ENCODE data around the gene ITGA3. TPM values are rescaled to one million over a fixed set of nuclear protein-coding genes. Genes with fewer than 3 reads are reported as not detected.

The ITGA3 gene
- total RNA-seq, 1 experiment from 2014 or later, result 14.7 TPM

DNA sequence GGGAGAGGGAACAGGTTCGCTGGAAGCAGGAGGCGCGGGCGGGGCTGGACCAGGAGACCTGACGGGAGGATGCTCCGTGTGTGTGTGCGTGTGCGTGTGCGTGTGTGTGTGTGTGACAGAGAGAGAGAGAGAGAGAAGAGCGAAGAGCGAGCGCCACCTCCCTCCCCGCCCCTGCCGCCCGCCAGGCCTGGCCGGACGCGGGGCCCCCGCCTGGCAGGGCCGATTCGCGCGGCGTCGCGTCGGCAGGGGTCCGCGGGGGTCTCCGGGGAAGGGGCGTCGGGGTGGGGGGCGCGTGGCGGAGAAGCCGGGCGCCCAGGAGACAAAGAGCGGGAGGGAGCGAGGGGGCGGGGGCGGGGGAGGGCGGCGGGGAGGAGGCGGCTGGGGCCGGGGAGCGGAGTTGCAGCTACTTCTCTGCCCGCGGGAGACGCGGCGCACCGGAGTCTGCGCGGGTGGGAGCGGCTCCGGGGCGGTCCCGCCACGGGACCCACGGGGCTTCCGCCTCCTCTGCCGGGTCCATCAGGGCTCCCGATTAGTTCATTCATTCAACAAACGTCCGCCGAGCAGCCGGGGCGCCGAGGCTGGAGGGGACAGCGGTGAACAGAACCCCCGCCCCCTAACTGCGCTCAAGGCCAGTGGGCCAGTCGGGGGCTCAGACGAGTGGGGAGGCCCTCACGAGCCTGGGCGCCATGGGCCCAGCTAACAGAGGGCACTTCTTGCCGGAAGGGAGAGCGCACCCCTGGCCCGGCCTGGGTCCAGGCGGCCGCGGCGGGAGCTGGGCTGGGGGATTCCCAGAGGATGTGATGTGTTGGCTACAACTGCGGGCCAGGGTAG is 74.0 kb downstream of the ITGA3 start, which contains the start of gene SAMD14:
TSS of gene SAMD14 (minus strand) at position 433 of the 831 bp plus-strand sequence. CDS start 5,201 bp downstream, outside the sequence.
- Mint-ChIP-seq H3K36me3 (ENCODE audit: insufficient read depth, unreplicated experiment) (peaks cover 27% of the 10 kb centered on the region), H3K27me3 (ENCODE audit: insufficient read depth, unreplicated experiment) (no peaks in the 10 kb centered on the region), H3K9me3 (ENCODE audit: unreplicated experiment) (no peaks in the 10 kb centered on the region), H3K27ac (ENCODE audit: unreplicated experiment) (peak within 1 kb of the TSS; percentile 34), H3K4me1 (ENCODE audit: low read depth, unreplicated experiment) (peaks cover 27% of the 10 kb centered on the region), H3K4me3 (ENCODE audit: unreplicated experiment) (peak within 1 kb of the TSS; percentile 79)
- intact Hi-C loops (cut with micrococcal nuclease; ENCODE audit: unreplicated experiment), result loop anchor here (5.0 kb wide), 1 partner anchor 163 kb away; the partner anchor contains the start of gene DLX4
- H3K36me3 ChIP-seq (ENCODE audit: control insufficient read depth, insufficient read depth, low read length), result no peaks in the 10 kb centered on the region
- H3K27me3 ChIP-seq (replicated peaks; ENCODE audit: control insufficient read depth, insufficient read depth, low read length), result no peaks in the 10 kb centered on the region
- peak within 1 kb of the TSS; percentile 50 for H3K4me3 ChIP-seq (ENCODE audit: low read depth, low read length)
- no peak for TF ChIP-seq CTCF (IDR thresholded peaks at IDR 0.05; ENCODE audit: insufficient read depth in 1 of 2, low read depth in 1 of 2, low read length in 1 of 2, severe bottlenecking in 1 of 2, unreplicated experiment in 1 of 2)
- H3K4me1 ChIP-seq, result peaks cover 27% of the 10 kb centered on the region
- BruUV-seq (replicated peaks), result no TSS peak
- ChIA-PET POLR2A (no interaction called here), CTCF (interaction anchor here (0.6 to 1.2 kb wide), 4 partner anchors 40 to 178 kb away, joined by 4 to 8 read pairs (median 5); no protein-coding TSS in a partner anchor)
- peak; percentile 69 to 82 for DNase-seq
- no peaks in the 10 kb centered on the region for H3K9me3 ChIP-seq

DNA sequence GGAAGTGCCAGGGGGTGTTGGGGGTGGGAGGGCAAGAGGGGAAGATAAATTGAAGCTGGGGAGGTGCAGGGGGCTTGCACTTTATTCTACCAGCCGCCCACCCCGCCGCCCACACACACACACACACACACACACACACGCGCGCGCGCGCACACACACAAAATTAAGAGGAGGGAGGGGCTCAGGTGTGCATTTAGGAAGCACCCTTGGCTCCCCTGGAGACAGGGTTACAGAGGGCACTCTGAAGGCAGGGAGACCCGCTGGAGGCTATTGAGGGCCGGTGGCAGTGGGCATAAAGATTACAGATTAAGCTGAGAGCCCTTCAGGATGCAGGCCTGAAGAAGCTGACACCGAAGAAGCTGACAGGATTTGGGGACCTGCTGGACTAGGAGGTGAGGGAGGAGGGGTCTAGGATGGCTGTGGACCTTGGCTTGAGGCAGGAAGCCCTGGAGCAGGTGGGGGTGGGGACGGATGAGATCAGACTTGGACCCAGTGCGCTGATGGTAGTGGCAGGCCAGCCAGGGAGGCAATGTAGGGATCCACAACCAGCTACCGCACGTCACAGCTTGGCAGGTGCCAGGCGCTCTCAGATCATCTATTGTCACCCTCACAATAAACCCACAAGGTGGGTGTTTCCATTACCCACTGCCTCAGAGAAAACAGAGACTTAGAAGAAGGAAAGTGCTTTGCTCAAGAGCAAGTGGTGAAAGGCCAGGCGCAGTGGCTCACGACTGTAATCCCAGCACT is 74.8 kb downstream of the ITGA3 start:
- Histone ChIP-seq H3K9me3 (no peaks in the 10 kb centered on the region), H3K36me3 (ENCODE audit: control insufficient read depth, insufficient read depth, low read length) (no peaks in the 10 kb centered on the region), H3K4me1 (peaks cover 27% of the 10 kb centered on the region), H3K4me3 (ENCODE audit: low read depth, low read length) (no peak overlapping the region), H3K27me3 (replicated peaks; ENCODE audit: control insufficient read depth, insufficient read depth, low read length) (no peaks in the 10 kb centered on the region)
- ChIA-PET POLR2A (interaction anchor here (0.7 kb wide), 1 partner anchor 826 kb away, joined by 5 read pairs; no protein-coding TSS in a partner anchor), CTCF (interaction anchor here (0.6 to 1.3 kb wide), 8 partner anchors 8 to 1489 kb away, joined by 3 to 8 read pairs (median 4); no protein-coding TSS in a partner anchor)
- DNase-seq, result no peak
- no peak for TF ChIP-seq CTCF (IDR thresholded peaks at IDR 0.05; ENCODE audit: insufficient read depth in 1 of 2, low read depth in 1 of 2, low read length in 1 of 2, severe bottlenecking in 1 of 2, unreplicated experiment in 1 of 2)
- intact Hi-C loops (cut with micrococcal nuclease; ENCODE audit: unreplicated experiment), result loop anchor here (5.0 kb wide), 1 partner anchor 163 kb away; the partner anchor contains the start of gene DLX4
- H3K4me3 Mint-ChIP-seq (ENCODE audit: unreplicated experiment), result peak overlapping the region; percentile 32
- H3K9me3 Mint-ChIP-seq (ENCODE audit: unreplicated experiment), result no peaks in the 10 kb centered on the region
- H3K27me3 Mint-ChIP-seq (ENCODE audit: insufficient read depth, unreplicated experiment), result no peaks in the 10 kb centered on the region
- BruUV-seq (replicated peaks), result no TSS peak
- H3K4me1 Mint-ChIP-seq (ENCODE audit: low read depth, unreplicated experiment), result peaks cover 27% of the 10 kb centered on the region
- peak overlapping the region; percentile 34 for H3K27ac Mint-ChIP-seq (ENCODE audit: unreplicated experiment)
- H3K36me3 Mint-ChIP-seq (ENCODE audit: insufficient read depth, unreplicated experiment), result peaks cover 32% of the 10 kb centered on the region

Measured in Caco-2 (cell line).